HepG2 (cell line): ENCODE results near the gene AMOTL2. TPM values are rescaled to one million over a fixed set of nuclear protein-coding genes. Genes with fewer than 3 reads are reported as not detected.

Experiments used
- AKNA ChIP-seq: sonication (generic); formaldehyde crosslinking; IDR thresholded peaks from 2 replicates; pipeline ENCODE4 v1.4.0; 2020; ENCODE audit warnings: missing genetic modification reagents, borderline replicate concordance
- NFE2L1 ChIP-seq: sonication (generic); formaldehyde crosslinking; IDR thresholded peaks from 2 replicates; pipeline ENCODE4 v1.4.0; 2020; ENCODE audit warnings: missing genetic modification reagents, mild to moderate bottlenecking, borderline replicate concordance
- POLR2AphosphoS2 ChIP-seq: IDR thresholded peaks from 2 replicates; pipeline ENCODE4 v1.6.1; 2011; ENCODE audit warnings: low read depth, low read length, improper control_type of control experiment
- RAD21 ChIP-seq: fragments of 450-650 bp; formaldehyde crosslinking; IDR thresholded peaks from 2 replicates; pipeline ENCODE4 v1.5.0; 2020; ENCODE audit warnings: mild to moderate bottlenecking
- REL ChIP-seq: sonication (generic); formaldehyde crosslinking; conservative IDR thresholded peaks from 2 replicates; pipeline ENCODE4 v1.8.0; 2022; ENCODE audit warnings: mild to moderate bottlenecking, missing genetic modification reagents, moderate library complexity
- SOX5 ChIP-seq: IDR thresholded peaks from 2 replicates; pipeline ENCODE4 v1.6.1; 2016; ENCODE audit warnings: borderline replicate concordance
- ZNF101 ChIP-seq: sonication (generic); formaldehyde crosslinking; IDR thresholded peaks from 2 replicates; pipeline ENCODE4 v1.4.0; 2020; ENCODE audit warnings: mild to moderate bottlenecking, low read depth, missing genetic modification reagents, borderline replicate concordance
- ZNF274 ChIP-seq: sonication (generic); formaldehyde crosslinking; IDR thresholded peaks from 2 replicates; pipeline ENCODE4 v1.5.1; 2020; ENCODE audit warnings: mild to moderate bottlenecking, missing genetic modification reagents
- ZNF331 ChIP-seq: sonication (generic); formaldehyde crosslinking; IDR thresholded peaks from 2 replicates; pipeline ENCODE4 v1.4.0; 2020; ENCODE audit warnings: missing genetic modification reagents
- ZNF33A ChIP-seq: sonication (generic); formaldehyde crosslinking; IDR thresholded peaks from 2 replicates; pipeline ENCODE4 v1.5.1; 2020; ENCODE audit warnings: missing genetic modification reagents, mild to moderate bottlenecking, moderate library complexity, borderline replicate concordance
- ZNF382 ChIP-seq: sonication (generic); formaldehyde crosslinking; IDR thresholded peaks from 2 replicates; pipeline ENCODE4 v1.5.0; 2020; ENCODE audit warnings: missing genetic modification reagents, mild to moderate bottlenecking, borderline replicate concordance
- ZNF503 ChIP-seq: sonication (generic); formaldehyde crosslinking; IDR thresholded peaks from 2 replicates; pipeline ENCODE4 v1.4.0; 2020; ENCODE audit warnings: missing genetic modification reagents
- polyA plus RNA-seq, 8 experiments: library from polyadenylated mRNA; depleted of rRNA in 3 of 8; stranded (reverse) in 7 of 8; unstranded in 1 of 8; fragments of >200 nt; fragmentation: Illumina TruSeq in 4 of 8; extraction: Trizol in 4 of 8; gene quantifications; 2 replicates each; pipeline versions ENCODE4 v1.2.1 to v1.2.3, GENCODE V29; 2011 to 2016; ENCODE audit warnings: low read depth in 4 of 8, missing spikeins in 1 of 8, mixed read lengths in 1 of 8; ENCODE audit not compliant: insufficient read depth in 1 of 8
- total RNA-seq, 5 experiments: library from RNA; depleted of rRNA; stranded (reverse); fragments of >200 nt; fragmentation: Illumina TruSeq; extraction: Trizol; gene quantifications; 2 replicates each; pipeline ENCODE4 v1.2.3, GENCODE V29; 2016; ENCODE audit warnings: low read depth in 1 of 5
- TF ChIP-seq, protein P1 (sequence below): sonication (generic); formaldehyde crosslinking; IDR thresholded peaks from 2 replicates; pipeline ENCODE4 v1.4.0; 2020; ENCODE audit warnings: missing genetic modification reagents; ENCODE audit errors: not compliant biosample characterization
- TF ChIP-seq, protein P2 (sequence below): IDR thresholded peaks from 2 replicates; pipeline ENCODE4 v1.6.1; 2016; ENCODE audit warnings: low read depth, control low read depth
- TF ChIP-seq, protein P3 (sequence below): sonication (generic); formaldehyde crosslinking; IDR thresholded peaks from 2 replicates; pipeline ENCODE4 v1.5.1; 2020; ENCODE audit warnings: missing genetic modification reagents, mild to moderate bottlenecking, borderline replicate concordance
- TF ChIP-seq, protein P4 (sequence below): IDR thresholded peaks from 2 replicates; pipeline ENCODE4 v1.6.1; 2016

AMOTL2 gene
- total and polyA plus RNA-seq, 2 of the 13 experiments (the other 11 are each of a cell fraction or from before 2014, with no cell fraction given), result 17.3 to 18.5 TPM

DNA sequence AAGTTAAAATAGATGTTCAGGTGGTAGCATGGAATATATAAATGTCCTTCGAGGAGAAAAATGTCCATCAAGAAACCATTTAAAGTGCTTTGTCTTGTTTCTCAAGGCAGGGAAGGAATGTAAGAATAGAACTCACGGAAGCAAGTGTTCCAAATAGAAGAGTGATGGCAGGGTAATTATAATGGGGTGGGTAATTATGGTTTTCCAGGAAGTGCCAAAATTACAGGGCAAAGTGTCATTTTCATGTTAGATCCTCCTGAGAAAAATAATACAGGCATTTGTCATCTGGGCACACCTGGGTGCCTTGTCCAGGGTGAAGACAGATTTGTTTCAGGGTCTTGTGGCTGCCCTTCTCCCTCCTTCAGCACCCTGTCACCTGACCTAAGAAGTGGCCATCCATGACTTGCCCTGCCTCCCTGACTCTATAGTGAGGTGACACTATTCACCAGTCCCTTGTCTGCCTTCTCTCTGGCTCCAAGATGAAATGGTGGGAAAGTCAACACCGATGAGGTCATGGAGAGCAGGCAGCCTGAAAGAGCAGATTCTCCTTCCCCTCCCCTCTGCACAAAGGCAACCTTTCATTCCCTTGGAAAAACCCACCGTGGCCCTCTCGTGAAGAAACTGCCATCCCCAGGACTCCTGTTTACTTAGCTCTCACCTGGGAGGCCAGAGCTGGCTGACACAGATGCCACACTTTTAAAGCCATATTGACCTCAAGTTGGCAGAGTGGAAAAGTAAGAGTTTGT lies 45.1 kb upstream of the AMOTL2 start (continued):
- TF ChIP-seq ZNF503 (peak; percentile 67; the same call in 1 of the 2 replicates), ZNF274 (CRISPR knock-in tag) (no peak), RAD21 (CRISPR knock-in tag) (no peak), AKNA (CRISPR knock-in tag) (no peak), ZNF33A (CRISPR knock-in tag) (no peak), POLR2AphosphoS2 (no peak), NFE2L1 (CRISPR knock-in tag) (no peak), ZNF331 (CRISPR knock-in tag) (no peak), ZNF101 (no peak), ZNF382 (CRISPR knock-in tag) (no peak), REL (CRISPR knock-in tag) (no peak), SOX5 (CRISPR knock-in tag) (peak; percentile 46; the same call in 1 of the 2 replicates)
- TF ChIP-seq, protein P1, sequence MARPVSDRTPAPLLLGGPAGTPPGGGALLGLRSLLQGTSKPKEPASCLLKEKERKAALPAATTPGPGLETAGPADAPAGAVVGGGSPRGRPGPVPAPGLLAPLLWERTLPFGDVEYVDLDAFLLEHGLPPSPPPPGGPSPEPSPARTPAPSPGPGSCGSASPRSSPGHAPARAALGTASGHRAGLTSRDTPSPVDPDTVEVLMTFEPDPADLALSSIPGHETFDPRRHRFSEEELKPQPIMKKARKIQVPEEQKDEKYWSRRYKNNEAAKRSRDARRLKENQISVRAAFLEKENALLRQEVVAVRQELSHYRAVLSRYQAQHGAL (CRISPR knock-in tag), result no peak
- TF ChIP-seq, protein P2, sequence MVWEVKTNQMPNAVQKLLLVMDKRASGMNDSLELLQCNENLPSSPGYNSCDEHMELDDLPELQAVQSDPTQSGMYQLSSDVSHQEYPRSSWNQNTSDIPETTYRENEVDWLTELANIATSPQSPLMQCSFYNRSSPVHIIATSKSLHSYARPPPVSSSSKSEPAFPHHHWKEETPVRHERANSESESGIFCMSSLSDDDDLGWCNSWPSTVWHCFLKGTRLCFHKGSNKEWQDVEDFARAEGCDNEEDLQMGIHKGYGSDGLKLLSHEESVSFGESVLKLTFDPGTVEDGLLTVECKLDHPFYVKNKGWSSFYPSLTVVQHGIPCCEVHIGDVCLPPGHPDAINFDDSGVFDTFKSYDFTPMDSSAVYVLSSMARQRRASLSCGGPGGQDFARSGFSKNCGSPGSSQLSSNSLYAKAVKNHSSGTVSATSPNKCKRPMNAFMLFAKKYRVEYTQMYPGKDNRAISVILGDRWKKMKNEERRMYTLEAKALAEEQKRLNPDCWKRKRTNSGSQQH (CRISPR knock-in tag), result no peak
- TF ChIP-seq, protein P3, sequence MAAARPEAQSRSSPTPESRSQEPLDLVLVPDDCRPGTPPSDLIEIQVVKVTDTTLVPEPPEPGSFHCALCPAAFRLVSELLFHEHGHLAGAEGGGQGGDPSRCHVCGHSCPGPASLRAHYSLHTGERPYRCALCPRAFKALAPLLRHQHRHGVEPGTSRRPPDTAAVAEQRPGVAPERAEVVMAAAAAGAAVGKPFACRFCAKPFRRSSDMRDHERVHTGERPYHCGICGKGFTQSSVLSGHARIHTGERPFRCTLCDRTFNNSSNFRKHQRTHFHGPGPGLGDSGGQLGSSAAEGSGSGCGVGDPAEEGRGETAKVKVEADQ (CRISPR knock-in tag), result no peak
- TF ChIP-seq, protein P4, sequence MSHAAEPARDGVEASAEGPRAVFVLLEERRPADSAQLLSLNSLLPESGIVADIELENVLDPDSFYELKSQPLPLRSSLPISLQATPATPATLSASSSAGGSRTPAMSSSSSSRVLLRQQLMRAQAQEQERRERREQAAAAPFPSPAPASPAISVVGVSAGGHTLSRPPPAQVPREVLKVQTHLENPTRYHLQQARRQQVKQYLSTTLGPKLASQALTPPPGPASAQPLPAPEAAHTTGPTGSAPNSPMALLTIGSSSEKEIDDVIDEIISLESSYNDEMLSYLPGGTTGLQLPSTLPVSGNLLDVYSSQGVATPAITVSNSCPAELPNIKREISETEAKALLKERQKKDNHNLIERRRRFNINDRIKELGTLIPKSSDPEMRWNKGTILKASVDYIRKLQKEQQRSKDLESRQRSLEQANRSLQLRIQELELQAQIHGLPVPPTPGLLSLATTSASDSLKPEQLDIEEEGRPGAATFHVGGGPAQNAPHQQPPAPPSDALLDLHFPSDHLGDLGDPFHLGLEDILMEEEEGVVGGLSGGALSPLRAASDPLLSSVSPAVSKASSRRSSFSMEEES (CRISPR knock-in tag), result no peak
